HG02852 (cell line): ENCODE results near the gene ALKBH2.
A peak's percentile ranks its signal among the peaks of the same experiment; 100 is the strongest.
"Not testable (repeated sequence)": the region's sequence is repeated elsewhere in the genome, so short reads cannot be mapped to it uniquely, and the experiment has no call there.

ENCODE experiments used
- ATAC-seq: cut with Tn5 transposase; IDR thresholded peaks from one replicate; pipeline ENCODE4 v1.9.1; 2021; ENCODE audit warnings: mild to moderate bottlenecking, moderate library complexity; ENCODE audit not compliant: unreplicated experiment

The ALKBH2 gene

GRCh38 chr12:109069307-109070271, 23.7 kb downstream of the ALKBH2 start:
- no peak for ATAC-seq

DNA sequence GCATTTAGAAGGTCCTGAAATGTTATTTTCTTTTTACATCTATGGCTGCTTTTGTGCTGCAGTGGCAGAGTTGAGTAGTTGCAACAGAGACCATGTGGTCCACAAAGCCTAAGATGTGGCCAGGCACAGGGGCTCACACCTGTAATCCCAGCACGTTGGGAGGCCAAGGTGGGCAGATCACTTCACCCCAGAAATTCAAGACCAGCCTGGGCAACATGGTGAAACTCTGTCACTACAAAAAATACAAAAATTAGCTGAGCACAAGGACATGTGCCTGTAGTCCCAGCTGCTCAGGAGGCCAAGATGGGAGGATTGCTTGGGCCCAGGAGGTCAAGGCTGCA, 27.4 kb downstream of the ALKBH2 start:
- ATAC-seq = no peak

GRCh38 chr12:109065154-109065852, 28.0 kb downstream of the ALKBH2 start:
- no peak for ATAC-seq

DNA sequence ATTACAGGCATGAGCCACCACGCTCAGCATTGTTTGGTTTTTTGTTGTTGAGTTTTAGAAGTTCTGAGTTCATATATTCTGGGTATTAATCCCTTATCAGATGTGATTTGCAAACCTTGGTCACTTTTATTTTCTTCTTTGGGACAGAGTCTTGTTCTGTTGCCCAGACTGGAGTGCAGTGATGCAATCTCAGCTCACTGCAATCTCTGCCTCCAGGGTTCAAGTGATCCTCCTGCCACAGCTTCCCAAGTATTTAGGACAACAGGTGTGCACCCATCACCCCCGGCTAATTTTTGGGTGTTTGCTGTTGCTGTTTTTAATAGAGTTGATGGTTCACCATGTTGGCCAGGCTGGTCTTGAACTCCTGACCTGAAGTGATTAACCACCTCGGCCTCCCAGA, 29.1 kb downstream of the ALKBH2 start:
- no peak for ATAC-seq

DNA sequence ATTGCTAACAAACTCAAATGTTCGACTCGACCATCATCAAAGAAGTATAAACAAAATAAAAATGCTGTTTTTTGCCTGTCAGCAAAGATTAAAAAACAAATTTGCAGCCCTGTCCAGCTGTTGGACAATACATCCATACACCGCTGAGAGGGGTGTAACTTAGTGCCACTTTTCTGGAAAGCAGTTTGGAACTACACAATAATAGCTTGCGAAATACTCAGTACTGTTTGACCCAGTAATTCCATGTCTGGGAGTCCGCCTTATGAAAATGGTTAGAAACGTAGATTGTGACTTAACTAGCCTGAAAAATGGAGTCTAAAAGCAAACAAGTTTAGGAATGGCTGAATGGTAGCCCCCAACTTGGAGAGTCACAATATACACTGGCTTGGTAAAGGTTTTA, 34.5 kb downstream of the ALKBH2 start:
- ATAC-seq = no peak

DNA sequence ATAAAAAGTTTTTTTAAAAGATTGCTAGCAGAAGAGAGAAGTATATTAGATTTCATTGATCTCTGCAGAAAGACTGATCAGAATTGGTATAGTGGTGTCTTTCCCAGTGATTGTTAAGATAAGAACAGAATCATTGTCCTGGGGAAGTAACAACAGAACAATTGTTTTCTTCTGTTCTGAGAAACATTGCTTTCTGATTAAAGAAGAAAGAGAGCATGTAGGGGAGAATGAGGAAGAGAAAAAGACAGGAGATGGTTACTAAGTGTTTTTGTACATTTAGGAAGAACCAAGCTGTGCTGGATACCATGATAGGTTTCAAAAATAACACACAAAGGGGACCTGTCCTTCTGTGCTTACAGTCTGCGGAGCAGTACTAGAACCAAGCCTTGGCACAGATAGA, 35.9 kb downstream of the ALKBH2 start:
- no peak for ATAC-seq

- no peak for ATAC-seq
Observed at GRCh38 chr12:109056891-109057290, 36.4 kb downstream of the ALKBH2 start.

GRCh38 chr12:109054520-109054919, 38.8 kb downstream of the ALKBH2 start:
- ATAC-seq = no peak

GRCh38 chr12:109054124-109054513, 39.2 kb downstream of the ALKBH2 start:
- not testable (repeated sequence) for ATAC-seq

- ATAC-seq = peak; percentile 46
Observed at GRCh38 chr12:109053382-109054123, 39.7 kb downstream of the ALKBH2 start.

DNA sequence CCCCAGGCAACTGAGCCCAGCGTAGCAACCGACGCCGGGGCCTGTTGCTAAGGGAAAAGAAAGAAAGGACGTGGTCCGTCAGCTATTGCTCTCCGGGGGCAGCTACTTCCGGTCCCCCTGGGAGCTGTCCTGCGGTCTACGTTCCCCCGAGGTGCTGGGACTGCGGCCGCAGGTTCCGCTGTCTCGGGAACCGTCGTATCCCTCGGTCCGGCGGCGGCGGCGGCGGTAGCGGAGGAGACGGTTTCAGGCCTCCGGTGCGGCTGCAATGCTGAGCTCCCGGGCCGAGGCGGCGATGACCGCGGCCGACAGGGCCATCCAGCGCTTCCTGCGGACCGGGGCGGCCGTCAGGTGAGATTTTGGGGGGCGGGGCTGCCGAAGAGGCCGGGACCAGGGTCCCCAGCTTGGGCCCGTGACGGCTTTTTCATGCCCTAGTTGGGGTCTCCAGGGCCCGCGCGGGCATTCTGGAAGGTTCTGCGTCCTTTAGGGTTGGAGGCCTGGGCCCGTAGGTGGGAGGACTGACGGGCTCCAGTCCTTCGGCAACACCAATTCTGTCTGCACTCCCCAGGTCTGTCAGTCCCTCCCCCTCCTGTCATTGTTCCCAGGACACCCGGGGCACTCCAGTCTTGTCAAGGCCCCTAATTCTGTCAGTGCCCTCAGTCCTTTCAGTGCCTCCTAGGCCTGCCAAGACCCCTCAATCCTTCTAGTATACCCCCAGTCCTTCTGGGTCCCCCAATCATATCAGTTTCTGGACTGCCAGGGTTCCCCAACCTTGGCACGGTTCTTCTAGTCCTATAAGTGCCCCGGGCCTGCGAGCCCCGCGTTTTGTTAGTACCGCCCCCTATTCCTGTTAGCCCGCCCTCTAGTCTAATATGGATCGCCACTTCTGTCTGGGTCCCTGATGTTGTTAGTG, 40.6 kb downstream of the ALKBH2 start, which contains the start of gene USP30:
Gene USP30 (plus strand): TSS at position 163 of the 910 bp plus-strand sequence. CDS start 103 bp downstream, at position 266.
- peak; percentile 80 for ATAC-seq

GRCh38 chr12:109052097-109052413, 41.2 kb downstream of the ALKBH2 start:
- ATAC-seq = no peak

- not testable (repeated sequence) for ATAC-seq
Observed at GRCh38 chr12:109049794-109050193, 43.5 kb downstream of the ALKBH2 start.

- ATAC-seq = not testable (repeated sequence)
Observed at GRCh38 chr12:109048706-109049105, 44.6 kb downstream of the ALKBH2 start.

- no peak for ATAC-seq
Observed at GRCh38 chr12:109047081-109047805, 46.0 kb downstream of the ALKBH2 start.

- ATAC-seq = no peak
Observed at GRCh38 chr12:109044241-109044640, 49.0 kb downstream of the ALKBH2 start.
